Left ventricle myocardium superior (tissue), 1 donor: ENCODE measurements around the gene VPREB3. TPM values are rescaled to one million over a fixed set of nuclear protein-coding genes. Genes with fewer than 3 reads are reported as not detected.

Experiments
- ATAC-seq: fragments of 200-7000 bp; cut with Tn5 transposase; one replicate; pipeline ENCODE4 v1.9.1; 2020; ENCODE audit warnings: mild to moderate bottlenecking, moderate library complexity
- DNase-seq: peaks from one replicate; pipeline ENCODE4 v3.0.0-alpha.2; 2020
- intact Hi-C: fragments of 100-400 bp; cut with micrococcal nuclease; formaldehyde crosslinking; loops from one replicate; pipeline ENCODE4 v1.11.0; 2022
- total RNA-seq: library from RNA; stranded (reverse); fragmentation: NEBNext Ultra II Directional; extraction: Animal tissue kit (Norgen Biotek cat#: 25700); gene quantifications from one replicate; pipeline ENCODE4 v1.2.1, GENCODE V29; 2021
- donor health status: DM: no; HTN: yes; CAD: no; lungs with severe emphysema.

VPREB3 gene
- total RNA-seq, 1 donor from 2014 or later: 0.97 TPM

DNA sequence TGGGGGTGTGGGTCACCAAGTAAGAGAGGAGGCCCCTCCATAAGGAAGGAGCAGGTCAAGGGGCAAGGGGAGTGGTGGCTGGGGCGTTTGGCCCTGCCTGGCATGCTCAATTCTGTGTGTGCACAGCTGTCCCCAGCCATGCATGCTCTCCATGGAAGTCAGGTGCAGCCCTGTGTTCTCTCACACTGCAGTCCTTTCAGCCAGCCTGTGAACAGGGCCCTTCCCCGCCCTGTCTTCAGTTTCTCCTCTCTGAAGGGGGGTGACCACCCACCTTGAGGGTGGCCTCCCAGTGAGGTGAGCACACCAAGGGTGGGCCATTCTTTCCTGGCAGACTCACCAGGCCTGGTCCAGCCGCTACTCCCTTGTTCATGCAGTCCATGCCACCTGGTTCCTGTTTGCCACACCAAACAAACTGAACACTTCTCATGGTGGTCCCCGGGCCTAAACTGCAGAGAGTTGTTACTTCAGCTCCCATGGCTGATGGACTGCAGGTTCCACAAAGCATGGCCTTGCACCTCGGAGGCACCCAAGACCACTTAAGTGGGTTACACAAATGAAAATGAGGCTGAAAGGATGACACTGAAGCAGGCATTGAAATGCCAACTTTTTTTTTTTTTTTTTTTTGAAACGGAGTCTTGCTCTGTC, 15.2 kb upstream of the VPREB3 start:
- DNase-seq: no peak
- no peak for ATAC-seq
- intact Hi-C loops: no loop called here

DNA sequence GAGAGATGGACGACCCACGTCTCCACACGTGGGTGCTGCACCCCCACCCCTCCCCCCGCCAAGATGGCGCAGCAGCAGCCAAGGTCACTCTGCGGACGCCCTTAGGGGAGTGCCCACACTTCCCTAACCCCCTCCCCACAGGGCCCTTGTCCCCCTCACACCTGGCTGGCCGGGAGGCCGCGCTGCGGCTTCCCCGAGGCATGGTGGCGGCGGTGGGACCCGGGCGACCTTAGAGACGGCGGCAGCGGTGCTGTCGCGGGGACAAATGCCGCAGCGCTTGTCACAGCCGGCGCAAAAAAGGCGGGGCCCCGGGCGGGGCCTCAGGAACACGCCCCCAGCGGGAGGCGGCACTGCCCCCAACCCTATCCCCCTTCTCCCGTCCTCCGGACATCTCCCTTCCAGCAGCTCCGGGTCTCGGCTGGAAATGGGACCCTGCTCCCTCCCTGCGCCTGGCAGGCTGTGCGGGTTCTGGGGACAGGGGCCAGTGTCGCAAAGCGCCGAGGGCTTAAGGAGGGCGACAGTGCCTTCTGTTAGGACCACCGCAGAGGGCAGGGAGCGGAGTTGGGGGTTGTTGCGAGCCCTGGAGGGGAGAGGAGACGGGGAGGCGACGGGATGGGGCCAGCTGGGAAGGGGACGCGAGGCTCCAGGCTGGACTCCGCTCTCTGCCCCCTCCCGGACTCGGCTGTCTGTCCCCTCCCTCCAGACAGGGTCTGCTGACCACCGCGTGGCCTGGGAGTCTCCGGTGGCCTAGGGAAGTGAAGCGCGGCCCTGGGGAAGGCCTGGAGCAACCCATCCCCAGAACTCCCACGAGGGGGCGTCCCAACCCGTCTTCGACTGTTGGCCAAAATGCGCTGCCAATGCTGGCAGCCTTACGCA, 13.7 kb upstream of the VPREB3 start, which contains the start of gene CHCHD10:
Gene CHCHD10 (minus strand): TSS at position 300 of the 876 bp plus-strand sequence. CDS start 98 bp downstream, at position 202.
- ATAC-seq: peak; percentile 81
- intact Hi-C loops: no loop called here
- peak; percentile 92 for DNase-seq

DNA sequence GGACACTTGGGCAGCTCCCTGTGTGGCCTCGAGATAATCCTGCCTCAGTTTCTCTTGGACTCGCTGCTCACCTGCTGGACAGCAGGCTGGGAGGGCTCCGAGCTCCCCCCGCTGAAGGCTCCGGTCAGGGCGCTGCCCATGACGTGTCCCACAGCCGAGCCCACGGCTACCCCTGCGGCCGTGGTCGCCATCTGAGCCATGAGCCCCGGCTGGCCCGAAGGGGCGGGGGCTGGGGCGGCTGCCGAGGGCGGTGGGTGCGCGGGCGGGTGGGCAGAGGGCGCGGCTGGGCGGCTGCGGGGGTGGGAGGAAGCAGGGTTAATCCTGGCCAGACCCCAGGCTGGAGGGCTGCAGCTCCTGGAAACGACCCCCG, 13.1 kb upstream of the VPREB3 start:
- DNase-seq (no peak), ATAC-seq (peak; percentile 6)
- intact Hi-C loops: no loop called here

DNA sequence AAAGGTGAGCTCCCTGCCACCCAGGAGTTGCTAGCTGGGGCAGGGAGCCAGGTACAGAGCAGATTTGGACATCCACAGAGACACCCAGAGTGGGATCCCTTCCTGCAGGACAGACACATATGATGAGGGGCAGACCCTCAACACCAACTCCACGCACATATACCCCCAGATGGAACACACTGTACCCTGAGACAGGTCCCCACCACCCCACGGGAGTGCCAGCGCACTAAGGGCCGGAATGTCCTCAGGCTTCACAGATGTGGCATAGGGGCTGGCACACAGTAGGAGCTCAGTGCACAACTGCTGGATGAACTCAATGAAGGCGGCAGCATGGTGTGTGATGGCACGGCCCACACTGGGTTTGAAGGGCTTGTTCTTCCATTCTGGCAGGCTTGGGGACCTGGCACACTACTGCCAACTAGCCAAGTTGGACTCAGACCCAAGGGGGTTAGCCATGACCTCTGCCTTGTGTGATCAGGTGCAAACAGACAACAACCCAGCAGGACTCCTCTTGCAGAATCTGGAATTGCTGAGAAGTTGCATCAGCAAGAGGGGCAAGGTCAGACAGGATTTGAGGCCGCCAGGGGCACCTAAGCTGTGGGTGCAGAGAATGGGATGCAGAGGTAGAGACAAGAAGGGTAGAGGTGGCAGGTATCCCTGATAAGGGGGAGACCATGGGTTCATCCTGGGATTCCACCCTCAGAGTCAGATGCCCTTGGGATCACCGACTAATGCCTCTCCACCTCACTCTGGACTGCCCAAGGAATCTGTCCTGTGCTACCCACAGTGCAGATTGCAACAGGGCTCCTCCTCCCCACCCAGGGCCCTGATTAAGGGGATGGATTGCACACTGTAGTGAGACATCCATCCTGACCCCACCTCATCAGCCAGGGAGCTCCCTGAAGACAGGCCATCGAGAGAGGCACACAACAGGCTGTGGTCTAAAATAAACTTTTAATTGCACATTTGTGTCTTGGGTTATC, 11.0 kb upstream of the VPREB3 start:
- ATAC-seq (no peak), DNase-seq (no peak)
- intact Hi-C loops: no loop called here

DNA sequence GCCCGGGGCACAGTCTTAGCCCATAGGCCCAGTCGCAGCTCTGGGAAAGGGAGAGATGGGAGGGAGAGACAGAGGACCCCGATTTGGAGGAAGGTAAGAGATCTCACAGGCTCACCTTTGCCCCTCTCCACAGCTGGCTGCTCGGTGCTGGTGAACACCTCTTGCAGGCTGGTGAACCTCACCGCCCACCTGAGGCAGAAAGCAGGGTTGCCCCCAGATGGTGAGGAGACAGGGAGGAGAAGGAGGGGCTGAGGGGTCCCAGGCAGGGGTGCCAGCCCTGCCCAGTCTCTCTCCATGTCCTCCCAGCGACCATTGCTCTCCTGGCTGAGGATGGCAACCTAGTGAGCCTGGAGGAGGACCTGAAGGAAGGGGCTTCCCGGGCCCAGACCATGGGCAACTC, 9.7 kb upstream of the VPREB3 start:
- DNase-seq: no peak

DNA sequence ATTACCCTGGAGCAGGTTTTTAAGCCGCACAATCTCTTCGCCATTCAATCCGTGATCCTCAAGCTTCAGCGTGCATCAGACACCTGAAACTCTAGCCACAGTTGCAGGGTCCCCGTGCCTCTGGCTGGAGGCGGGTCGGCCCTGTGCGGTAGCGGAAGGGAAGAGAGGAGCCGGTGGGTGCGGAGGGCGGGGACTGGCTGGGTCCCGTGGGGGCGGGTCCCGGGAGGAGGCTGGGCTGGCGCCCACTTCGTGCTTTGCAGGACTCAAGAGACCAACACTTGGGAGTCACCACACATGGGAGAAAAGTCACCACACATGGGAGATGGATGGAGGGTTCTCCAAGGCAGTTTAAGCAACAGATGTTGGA, 9.3 kb upstream of the VPREB3 start:
- no peak for ATAC-seq
- intact Hi-C loops: no loop called here

More for the DNA sequence above, 9.7 kb upstream of the VPREB3 start:
- intact Hi-C loops: no loop called here
- no peak for ATAC-seq

DNA sequence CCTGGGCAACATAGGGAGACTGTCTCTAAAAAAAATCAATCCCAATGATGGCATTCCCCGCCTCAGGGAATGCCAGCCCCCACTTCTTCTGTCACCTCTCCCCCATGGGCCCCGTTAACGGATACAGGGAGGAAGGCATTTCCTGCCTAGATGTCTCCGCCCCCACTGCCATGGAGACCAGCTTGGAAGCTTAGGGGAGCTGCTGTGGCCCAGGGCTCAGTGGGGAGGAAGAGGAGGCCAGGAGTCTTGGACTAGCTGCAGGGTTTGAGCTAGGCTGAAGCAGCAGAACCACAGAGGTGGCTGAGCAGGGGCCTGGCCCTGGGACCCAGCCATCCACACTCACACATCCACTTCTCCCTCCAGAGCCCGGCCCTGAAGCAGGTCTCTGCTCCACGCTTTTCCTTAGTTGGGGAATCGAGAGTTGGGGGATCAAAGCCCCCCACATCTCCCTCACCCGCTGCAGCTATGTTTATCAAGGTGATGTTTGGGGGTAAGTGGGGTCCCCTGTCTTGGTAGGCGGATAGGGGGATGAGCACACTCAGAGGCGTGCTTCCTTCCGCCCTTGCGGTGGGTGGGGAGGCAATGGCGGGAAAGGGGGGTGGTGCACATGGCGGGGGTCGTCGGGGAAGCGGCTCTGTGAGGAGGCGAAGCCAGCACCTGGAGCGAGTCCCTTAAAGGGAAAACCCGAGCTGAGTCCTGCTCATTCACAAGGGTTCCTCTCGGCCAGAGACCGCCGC, 8.8 kb upstream of the VPREB3 start, which contains the start of gene C22orf15:
Gene C22orf15 (plus strand): TSS at position 149 of the 737 bp plus-strand sequence. CDS start 317 bp downstream, at position 466.
- intact Hi-C loops: no loop called here
- ATAC-seq (peak; percentile 1), DNase-seq (peak; percentile 54)

More for the DNA sequence above, 9.3 kb upstream of the VPREB3 start:
- DNase-seq: peak; percentile 62

DNA sequence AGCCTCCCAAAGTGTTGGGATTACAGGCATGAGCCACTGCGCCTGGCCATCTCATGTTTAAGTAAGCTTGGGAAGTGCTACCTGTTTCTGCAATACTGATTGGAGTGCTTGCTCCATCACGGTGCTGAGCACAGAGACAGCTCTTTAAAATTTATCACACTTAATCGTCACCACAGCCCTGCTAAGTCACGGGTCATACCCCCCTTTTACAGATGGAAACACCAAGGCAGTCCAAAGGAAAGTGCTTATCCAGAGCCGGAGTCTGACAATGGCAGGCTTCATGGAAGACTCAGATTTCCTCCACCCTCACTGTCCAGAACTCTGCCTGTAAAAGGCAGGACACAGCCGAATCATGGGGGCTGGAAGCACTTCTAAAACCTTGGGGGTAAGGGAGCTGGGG, 5.8 kb upstream of the VPREB3 start:
- no peak for DNase-seq
- no peak for ATAC-seq
- intact Hi-C loops: no loop called here

DNA sequence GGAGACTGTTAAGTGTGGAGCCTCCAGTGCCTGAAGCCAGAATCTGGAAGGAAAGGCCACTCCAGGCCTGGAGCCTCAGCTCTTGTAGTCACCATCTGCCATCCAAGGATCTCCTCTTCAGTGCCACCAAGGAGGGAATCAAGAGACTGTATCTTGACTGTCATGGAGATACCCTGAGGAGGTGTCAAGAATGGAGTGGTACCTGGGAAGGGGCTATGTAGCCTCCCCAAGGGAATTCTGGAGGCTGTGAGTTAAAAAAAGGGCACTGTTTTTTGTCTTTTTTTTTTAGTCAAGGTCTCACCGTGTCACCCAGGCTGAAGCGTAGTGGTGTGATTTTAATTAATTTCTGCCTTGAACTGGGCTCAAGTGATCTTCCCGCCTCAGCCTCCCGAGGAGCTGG, 5.3 kb upstream of the VPREB3 start:
- DNase-seq (no peak), ATAC-seq (no peak)
- intact Hi-C loops: no loop called here

DNA sequence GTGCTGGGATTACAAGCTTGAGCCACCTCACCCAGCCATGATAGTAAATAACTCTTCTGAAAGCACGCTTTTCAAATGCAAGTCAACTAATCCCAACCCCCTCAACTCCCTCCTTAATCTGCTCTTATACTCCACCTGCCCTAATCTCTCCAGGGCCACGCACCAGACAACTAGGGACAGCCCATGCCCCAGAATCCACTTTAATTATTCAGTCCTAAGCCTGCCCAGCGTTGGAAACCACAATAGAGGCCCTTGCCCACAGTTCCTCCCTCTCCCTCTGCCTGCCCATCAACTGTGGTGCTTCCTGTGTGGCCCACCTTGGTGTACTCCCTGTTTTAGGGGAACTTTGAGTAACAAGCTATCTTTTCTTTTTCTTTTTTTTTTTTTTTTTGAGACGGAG, 2.7 kb upstream of the VPREB3 start:
- intact Hi-C loops: no loop called here
- no peak for DNase-seq
- ATAC-seq: no peak

DNA sequence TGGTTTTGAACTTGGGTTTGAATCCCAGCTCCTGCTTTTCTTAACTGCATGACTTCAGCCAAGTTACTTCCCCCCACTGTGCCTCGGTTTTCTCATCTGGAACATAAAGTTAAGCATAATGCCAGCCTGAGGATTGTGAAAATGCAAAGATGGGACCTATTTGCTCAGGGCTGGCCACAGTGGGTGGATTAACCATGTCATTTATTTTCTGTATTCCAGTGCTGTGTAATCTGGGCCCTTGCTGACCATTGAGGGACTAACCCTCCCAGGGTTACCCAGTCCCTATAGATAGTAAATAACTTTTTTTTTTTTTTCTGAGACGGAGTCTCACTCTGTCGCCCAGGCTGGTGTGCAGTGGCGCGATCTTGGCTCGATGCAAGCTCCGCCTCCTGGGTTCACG, 1.5 kb upstream of the VPREB3 start:
- no peak for ATAC-seq
- intact Hi-C loops: no loop called here

DNA sequence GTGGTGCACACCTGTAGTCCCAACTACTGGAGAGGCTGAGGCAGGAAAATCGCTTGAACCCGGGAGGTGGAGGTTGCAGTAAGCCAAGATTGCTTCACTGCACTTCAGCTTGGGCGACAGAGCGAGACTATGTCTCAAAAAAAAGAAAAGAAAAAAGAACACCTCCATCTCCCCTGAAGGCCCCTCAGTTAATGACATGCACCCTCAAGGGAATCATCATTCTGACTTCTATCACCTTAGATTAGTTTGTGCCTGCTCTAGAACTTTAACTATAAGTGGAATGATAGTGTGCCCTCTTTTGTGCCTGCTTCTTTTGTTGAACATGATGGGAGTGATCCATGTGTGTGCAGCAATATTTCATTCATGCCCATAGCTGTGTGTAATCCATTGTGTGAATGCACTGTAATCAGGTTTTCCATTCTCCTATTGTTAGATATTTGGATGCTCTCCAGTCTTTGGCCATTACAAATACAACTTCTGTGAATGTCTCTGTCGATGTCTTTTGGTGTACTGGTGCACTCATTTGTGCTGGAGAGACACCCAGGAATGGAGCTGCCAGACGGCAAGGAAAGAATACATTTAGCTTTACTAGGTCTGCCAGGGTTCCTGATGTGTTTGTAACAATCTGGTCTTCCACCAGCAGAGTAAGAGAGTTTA, 883 bp upstream of the VPREB3 start:
- DNase-seq (no peak), ATAC-seq (no peak)
- intact Hi-C loops: no loop called here

More for the DNA sequence above, 1.5 kb upstream of the VPREB3 start:
- DNase-seq: no peak

DNA sequence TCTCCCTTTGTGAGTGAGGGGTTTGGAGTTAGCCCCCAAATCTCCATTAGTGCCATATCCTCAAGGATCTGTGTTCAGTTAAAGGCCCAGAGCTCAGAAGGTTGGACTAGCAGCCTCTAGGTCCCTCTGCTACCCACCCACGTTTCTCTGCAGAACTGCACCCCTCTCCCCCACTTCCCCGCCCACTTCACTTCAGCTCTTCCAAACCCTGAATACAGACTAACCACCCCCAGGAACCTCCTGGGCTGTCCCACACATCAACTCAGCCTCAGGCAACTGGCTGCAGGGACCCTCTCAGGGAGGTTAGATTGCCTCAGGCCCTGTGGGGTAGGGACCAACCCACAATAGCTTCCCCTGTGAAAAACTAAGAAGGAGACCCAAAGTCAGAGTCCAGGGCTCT, 840 bp downstream of the VPREB3 start:
- no peak for DNase-seq
- ATAC-seq: no peak
- intact Hi-C loops: no loop called here

DNA sequence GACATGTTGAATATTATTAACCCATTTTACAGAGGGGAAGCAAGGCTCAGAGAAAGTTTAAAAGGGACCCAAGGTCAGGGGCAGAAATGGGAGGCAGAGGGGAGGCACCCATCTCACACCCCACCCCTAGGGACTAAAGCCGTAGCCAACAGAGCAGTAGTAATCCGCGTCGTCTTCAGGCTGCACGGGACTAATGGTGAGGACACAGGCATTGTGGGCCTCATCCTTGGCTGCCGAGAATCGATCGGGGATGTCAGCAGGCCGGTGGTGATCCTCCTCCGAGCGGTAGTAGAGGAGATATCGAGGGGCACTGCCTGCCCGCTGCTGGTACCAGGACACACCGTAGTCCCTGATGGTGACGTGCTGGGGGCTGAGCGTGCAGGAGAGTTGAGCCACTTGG, 1.5 kb downstream of the VPREB3 start:
- DNase-seq (no peak), ATAC-seq (no peak)
- intact Hi-C loops: no loop called here

DNA sequence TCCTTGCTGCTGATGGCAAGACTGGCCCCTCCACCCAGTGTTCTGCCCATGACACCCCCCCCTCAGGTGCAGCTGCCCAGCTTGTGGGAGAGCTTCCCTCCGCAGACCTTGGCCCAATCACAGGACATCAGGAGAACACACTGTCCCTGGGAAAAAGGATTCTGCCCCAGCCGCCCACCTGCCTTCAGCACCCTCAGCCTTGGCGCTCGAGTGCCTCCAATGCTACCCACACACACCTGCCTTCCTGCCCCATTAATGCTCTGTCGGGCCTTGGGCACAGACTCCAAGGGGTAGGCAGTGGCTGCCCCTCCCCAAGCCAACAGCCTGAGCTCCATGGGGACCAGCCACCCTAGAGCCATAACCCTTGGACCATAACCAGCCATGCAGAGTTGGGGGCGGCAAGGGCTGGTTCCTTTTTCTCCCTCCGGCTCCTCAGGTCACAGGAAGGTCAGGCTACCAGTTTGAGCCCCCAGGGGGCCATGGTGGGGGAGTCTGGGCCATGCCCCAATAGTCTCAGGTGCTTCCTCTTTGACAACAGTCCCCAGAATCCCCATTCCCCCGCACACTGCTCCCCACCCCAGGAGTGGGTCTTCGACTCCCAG, 2.0 kb downstream of the VPREB3 start:
- DNase-seq (no peak), ATAC-seq (no peak)
- intact Hi-C loops: no loop called here

DNA sequence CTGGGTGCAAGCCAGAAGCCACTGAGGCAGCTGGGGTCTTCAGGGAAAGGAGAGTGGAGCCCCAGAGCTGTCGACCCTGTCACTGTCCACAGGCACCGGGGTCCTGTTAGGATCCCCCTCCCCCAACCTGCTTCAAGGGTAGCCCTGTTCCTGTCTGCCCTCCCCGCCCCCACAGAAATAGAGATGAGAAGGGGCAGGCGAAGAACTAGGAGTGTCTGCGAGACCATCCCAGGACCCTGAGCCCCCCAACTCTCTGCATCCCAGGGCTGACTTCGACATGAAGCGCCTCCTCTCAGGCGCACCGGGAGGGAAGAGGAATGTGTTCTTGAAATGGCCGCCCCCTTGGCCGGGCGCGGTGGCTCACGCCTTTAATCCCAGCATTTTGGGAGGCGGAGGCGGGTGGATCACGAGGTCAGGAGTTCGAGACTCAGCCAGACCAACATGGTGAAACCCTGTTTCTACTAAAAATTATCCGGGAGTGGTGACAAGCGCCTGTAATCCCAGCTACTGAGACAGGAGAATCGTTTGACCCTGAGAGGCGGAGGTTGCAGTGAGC, 2.7 kb downstream of the VPREB3 start:
- peak; percentile 46 for ATAC-seq
- DNase-seq: no peak
- intact Hi-C loops: no loop called here

DNA sequence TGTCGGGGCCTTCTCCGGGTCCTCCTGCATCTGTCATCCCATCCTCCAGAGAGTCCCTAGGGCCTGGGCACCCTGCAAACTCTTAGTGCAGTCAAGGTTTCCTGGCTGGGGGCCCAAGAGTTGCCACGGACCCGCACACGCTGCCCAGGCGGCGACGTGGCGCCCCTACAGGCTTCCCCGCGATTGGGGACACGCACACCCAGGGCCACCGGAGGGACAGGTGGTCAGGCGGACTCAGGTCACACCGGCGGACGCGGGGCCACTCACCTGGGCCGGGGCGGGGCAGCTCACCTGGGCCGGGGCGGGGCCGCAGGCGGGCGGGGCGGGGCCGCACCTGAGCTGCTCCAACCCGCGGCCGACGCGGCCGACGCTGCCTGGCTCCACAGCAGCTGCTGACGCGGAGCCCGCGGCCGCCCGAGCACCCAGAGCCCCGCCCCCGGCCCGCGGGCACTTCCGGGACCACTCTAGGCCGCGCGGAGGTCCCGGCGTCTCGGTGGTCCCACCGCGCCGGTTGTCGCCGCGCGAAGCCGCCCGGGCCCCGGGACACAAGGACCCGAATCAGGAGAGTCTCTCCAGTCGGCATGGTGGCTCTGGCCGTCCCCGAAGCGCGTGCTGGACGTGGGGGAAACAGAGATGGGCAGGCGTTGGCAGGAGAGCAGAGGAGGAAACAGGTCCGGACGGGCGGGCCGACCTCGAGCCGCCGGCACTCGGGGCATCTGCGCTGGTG, 3.3 kb downstream of the VPREB3 start, which contains the start of gene ZNF70:
Gene ZNF70 (minus strand): TSS at position 399 of the 727 bp plus-strand sequence. CDS start 5,972 bp downstream, outside the sequence.
- intact Hi-C loops: no loop called here
- ATAC-seq (peak; percentile 94), DNase-seq (peak; percentile 94)
